ENCODE measurements around the gene NOP10.
"Not testable (repeated sequence)": the region's sequence is repeated elsewhere in the genome, so short reads cannot be mapped to it uniquely, and the experiment has no call there.

NOP10 gene

GRCh38 chr15:34348735-34349300 lies 5.9 kb upstream of the NOP10 start:
- H3K14ac ChIP-seq (ENCODE audit: low read length in 2 of 2) = no peak overlapping the region
- H3K4me2 ChIP-seq (ENCODE audit: low read length, poor library complexity, severe bottlenecking) = no peak overlapping the region
- no peak overlapping the region for H4K91ac ChIP-seq (ENCODE audit: low read length)
- H2BK12ac ChIP-seq (ENCODE audit: low read length in 2 of 2) = no peak overlapping the region
- H2AK5ac ChIP-seq (ENCODE audit: low read length, severe bottlenecking) = no peak overlapping the region
- peaks cover 0 to 4% of the 10 kb centered on the region in 2 experiments for H3K36me3 ChIP-seq (ENCODE audit: control insufficient read depth in 1 of 2, insufficient read depth in 2 of 2, low read depth in 1 of 2, low read length in 2 of 2)
- H4K8ac ChIP-seq (ENCODE audit: low read length) = no peak overlapping the region
- no peak overlapping the region for H3K4me3 ChIP-seq (ENCODE audit: insufficient read depth in 1 of 2, low read depth in 1 of 2, low read length in 2 of 2)
- no peak overlapping the region for H2BK15ac ChIP-seq (ENCODE audit: low read depth, poor library complexity, severe bottlenecking)
- peaks cover 7 to 9% of the 10 kb centered on the region in 2 experiments for H3K27me3 ChIP-seq (ENCODE audit: control insufficient read depth in 1 of 2, insufficient read depth in 1 of 2, low read length in 2 of 2)
- no CpG with 5 or more reads among the region's 1 CpG for WGBS
- no peak overlapping the region for H3K18ac ChIP-seq (ENCODE audit: low read depth in 1 of 2, low read length in 2 of 2)
- no peaks in the 10 kb centered on the region for H3K79me1 ChIP-seq (replicated peaks; ENCODE audit: low read length, poor library complexity, severe bottlenecking)
- H2BK120ac ChIP-seq (ENCODE audit: low read depth, low read length) = no peak overlapping the region
- DNase-seq = no peak
- H3K9me3 ChIP-seq (ENCODE audit: control insufficient read depth, low read length) = no peaks in the 10 kb centered on the region
- no peak overlapping the region for H3K9ac ChIP-seq (ENCODE audit: low read length)
- no peak overlapping the region for H3K23ac ChIP-seq (ENCODE audit: low read length in 2 of 2)
- H3K4me1 ChIP-seq (ENCODE audit: control insufficient read depth, insufficient read depth, low read depth, low read length) = no peaks in the 10 kb centered on the region
- no peak overlapping the region for H2AFZ ChIP-seq (ENCODE audit: low read depth, low read length)
- H2BK5ac ChIP-seq (ENCODE audit: low read depth, low read length, poor library complexity, severe bottlenecking) = no peak overlapping the region
- no peak overlapping the region for H3K27ac ChIP-seq (ENCODE audit: low read length, poor library complexity, severe bottlenecking)
- H3K4ac ChIP-seq (ENCODE audit: low read depth in 1 of 2, low read length in 2 of 2) = no peak overlapping the region

GRCh38 chr15:34347951-34348638 lies 5.2 kb upstream of the NOP10 start:
- no peak overlapping the region for H4K8ac ChIP-seq (ENCODE audit: low read length)
- no peak overlapping the region for H3K18ac ChIP-seq (ENCODE audit: low read depth in 1 of 2, low read length in 2 of 2)
- no peak overlapping the region for H2AFZ ChIP-seq (ENCODE audit: low read depth, low read length)
- no peak overlapping the region for H2BK120ac ChIP-seq (ENCODE audit: low read depth, low read length)
- H3K9me3 ChIP-seq (ENCODE audit: control insufficient read depth, low read length) = no peaks in the 10 kb centered on the region
- H3K36me3 ChIP-seq (ENCODE audit: control insufficient read depth in 1 of 2, insufficient read depth in 2 of 2, low read depth in 1 of 2, low read length in 2 of 2) = no peaks in the 10 kb centered on the region
- no peak for DNase-seq
- no peak overlapping the region for H3K4me3 ChIP-seq (ENCODE audit: insufficient read depth in 1 of 2, low read depth in 1 of 2, low read length in 2 of 2)
- H3K27ac ChIP-seq (ENCODE audit: low read length, poor library complexity, severe bottlenecking) = no peak overlapping the region
- no peak overlapping the region for H3K9ac ChIP-seq (ENCODE audit: low read length)
- H2BK15ac ChIP-seq (ENCODE audit: low read depth, poor library complexity, severe bottlenecking) = no peak overlapping the region
- no peak overlapping the region for H2BK5ac ChIP-seq (ENCODE audit: low read depth, low read length, poor library complexity, severe bottlenecking)
- peaks cover 7 to 9% of the 10 kb centered on the region in 2 experiments for H3K27me3 ChIP-seq (ENCODE audit: control insufficient read depth in 1 of 2, insufficient read depth in 1 of 2, low read length in 2 of 2)
- H3K4ac ChIP-seq (ENCODE audit: low read depth in 1 of 2, low read length in 2 of 2) = no peak overlapping the region
- H3K23ac ChIP-seq (ENCODE audit: low read length in 2 of 2) = no peak overlapping the region
- H4K91ac ChIP-seq (ENCODE audit: low read length) = no peak overlapping the region
- H3K4me1 ChIP-seq (ENCODE audit: control insufficient read depth, insufficient read depth, low read depth, low read length) = no peaks in the 10 kb centered on the region
- H2BK12ac ChIP-seq (ENCODE audit: low read length in 2 of 2) = no peak overlapping the region
- WGBS = 82% methylated on average over 13 of the region's 13 CpGs
- no peak overlapping the region for H3K4me2 ChIP-seq (ENCODE audit: low read length, poor library complexity, severe bottlenecking)
- no peak overlapping the region for H2AK5ac ChIP-seq (ENCODE audit: low read length, severe bottlenecking)
- H3K79me1 ChIP-seq (replicated peaks; ENCODE audit: low read length, poor library complexity, severe bottlenecking) = no peaks in the 10 kb centered on the region
- H3K14ac ChIP-seq (ENCODE audit: low read length in 2 of 2) = no peak overlapping the region

- Histone ChIP-seq H3K9ac (ENCODE audit: low read length) (peak overlapping the region; percentile 97), H3K4ac (ENCODE audit: low read depth in 1 of 2, low read length in 2 of 2) (peak overlapping the region in 1 of 2 experiments; percentile 47), H2BK120ac (ENCODE audit: low read depth, low read length) (peak overlapping the region; percentile 52), H3K4me3 (ENCODE audit: insufficient read depth in 1 of 2, low read depth in 1 of 2, low read length in 2 of 2) (peak overlapping the region; percentile 69 to 100), H3K4me2 (ENCODE audit: low read length, poor library complexity, severe bottlenecking) (peak overlapping the region; percentile 60), H3K36me3 (ENCODE audit: control insufficient read depth in 1 of 2, insufficient read depth in 2 of 2, low read depth in 1 of 2, low read length in 2 of 2) (peaks cover 7 to 32% of the 10 kb centered on the region in 2 experiments), H3K27ac (ENCODE audit: low read length, poor library complexity, severe bottlenecking) (peak overlapping the region; percentile 95)
- not testable (repeated sequence) for H3K27me3 ChIP-seq (ENCODE audit: control insufficient read depth in 1 of 2, insufficient read depth in 1 of 2, low read length in 2 of 2); H3K4me1 ChIP-seq (ENCODE audit: control insufficient read depth, insufficient read depth, low read depth, low read length); H2AFZ ChIP-seq (ENCODE audit: low read depth, low read length); H2BK15ac ChIP-seq (ENCODE audit: low read depth, poor library complexity, severe bottlenecking); H3K14ac ChIP-seq (ENCODE audit: low read length in 2 of 2); H2AK5ac ChIP-seq (ENCODE audit: low read length, severe bottlenecking); H3K79me1 ChIP-seq (replicated peaks; ENCODE audit: low read length, poor library complexity, severe bottlenecking); H3K9me3 ChIP-seq (ENCODE audit: control insufficient read depth, low read length); H2BK5ac ChIP-seq (ENCODE audit: low read depth, low read length, poor library complexity, severe bottlenecking); DNase-seq; H4K8ac ChIP-seq (ENCODE audit: low read length); H3K23ac ChIP-seq (ENCODE audit: low read length in 2 of 2); H2BK12ac ChIP-seq (ENCODE audit: low read length in 2 of 2); H4K91ac ChIP-seq (ENCODE audit: low read length); H3K18ac ChIP-seq (ENCODE audit: low read depth in 1 of 2, low read length in 2 of 2)
- 41% methylated on average over 24 of the region's 26 CpGs for WGBS
Measured at GRCh38 chr15:34342213-34342736, 661 bp downstream of the NOP10 start.

- Histone ChIP-seq H2BK12ac (ENCODE audit: low read length in 2 of 2) (peak overlapping the region in 1 of 2 experiments; percentile 3), H2AK5ac (ENCODE audit: low read length, severe bottlenecking) (no peak overlapping the region), H3K36me3 (ENCODE audit: control insufficient read depth in 1 of 2, insufficient read depth in 2 of 2, low read depth in 1 of 2, low read length in 2 of 2) (peaks cover 7 to 32% of the 10 kb centered on the region in 2 experiments), H3K4me1 (ENCODE audit: control insufficient read depth, insufficient read depth, low read depth, low read length) (peaks cover 9% of the 10 kb centered on the region), H3K79me1 (replicated peaks; ENCODE audit: low read length, poor library complexity, severe bottlenecking) (peaks cover 15% of the 10 kb centered on the region), H3K18ac (ENCODE audit: low read depth in 1 of 2, low read length in 2 of 2) (no peak overlapping the region), H2AFZ (ENCODE audit: low read depth, low read length) (no peak overlapping the region), H3K4me2 (ENCODE audit: low read length, poor library complexity, severe bottlenecking) (no peak overlapping the region), H4K91ac (ENCODE audit: low read length) (no peak overlapping the region), H3K4ac (ENCODE audit: low read depth in 1 of 2, low read length in 2 of 2) (peak overlapping the region in 1 of 2 experiments; percentile 35), H3K9ac (ENCODE audit: low read length) (peak overlapping the region; percentile 97), H3K4me3 (ENCODE audit: insufficient read depth in 1 of 2, low read depth in 1 of 2, low read length in 2 of 2) (peak overlapping the region in 1 of 2 experiments; percentile 100), H2BK120ac (ENCODE audit: low read depth, low read length) (no peak overlapping the region), H3K27ac (ENCODE audit: low read length, poor library complexity, severe bottlenecking) (no peak overlapping the region), H2BK5ac (ENCODE audit: low read depth, low read length, poor library complexity, severe bottlenecking) (no peak overlapping the region), H3K23ac (ENCODE audit: low read length in 2 of 2) (no peak overlapping the region), H3K9me3 (ENCODE audit: control insufficient read depth, low read length) (no peaks in the 10 kb centered on the region), H4K8ac (ENCODE audit: low read length) (no peak overlapping the region), H3K27me3 (ENCODE audit: control insufficient read depth in 1 of 2, insufficient read depth in 1 of 2, low read length in 2 of 2) (no peaks in the 10 kb centered on the region), H3K14ac (ENCODE audit: low read length in 2 of 2) (no peak overlapping the region), H2BK15ac (ENCODE audit: low read depth, poor library complexity, severe bottlenecking) (no peak overlapping the region)
- peak; percentile 2 for DNase-seq
- WGBS = 92% methylated on average over 13 of the region's 15 CpGs
Measured at GRCh38 chr15:34341381-34342212, 1.3 kb downstream of the NOP10 start.
